Natural killer cell (primary cell): ENCODE results near the gene RBM19. TPM values are rescaled to one million over a fixed set of nuclear protein-coding genes. Genes with fewer than 3 reads are reported as not detected.

Experiments
- ATAC-seq, 3 donors: fragments of 150-1000 bp in 2 of 3; fragments of 200-7000 bp in 1 of 3; cut with Tn5 transposase; 1 replicate in 1 of 3; 2 replicates in 2 of 3; pipeline ENCODE4 v1.10.0; 2021; ENCODE audit warnings: mild to moderate bottlenecking in 2 of 3, moderate library complexity in 2 of 3
- DNase-seq, 2 donors: peaks; one replicate each; pipeline versions ENCODE4 v3.0.0 to v3.0.0-alpha.2; 2013 to 2021; ENCODE audit warnings: mixed read lengths in 1 of 2
- H3K27ac ChIP-seq: one replicate; pipeline ENCODE4 v1.5.1; 2013; ENCODE audit warnings: mild to moderate bottlenecking, low read length
- H3K27me3 ChIP-seq: one replicate; pipeline ENCODE4 v1.6.1; 2013; ENCODE audit warnings: low read length; ENCODE audit not compliant: control insufficient read depth, insufficient read depth
- H3K36me3 ChIP-seq: one replicate; pipeline ENCODE4 v1.6.1; 2013; ENCODE audit warnings: low read length; ENCODE audit not compliant: control insufficient read depth, insufficient read depth
- H3K4me1 ChIP-seq: one replicate; pipeline ENCODE4 v1.6.1; 2013; ENCODE audit warnings: low read length; ENCODE audit not compliant: control insufficient read depth, insufficient read depth
- H3K4me3 ChIP-seq: one replicate; pipeline ENCODE4 v1.5.1; 2013; ENCODE audit warnings: low read length
- H3K9me3 ChIP-seq: one replicate; pipeline ENCODE4 v1.6.1; 2013; ENCODE audit warnings: low read length; ENCODE audit not compliant: control insufficient read depth, insufficient read depth
- H3K27ac Mint-ChIP-seq, 2 donors: one replicate each; pipeline ENCODE4 v1.8.0; 2022; ENCODE audit warnings: mild to moderate bottlenecking in 2 of 2, mixed read lengths in 2 of 2, moderate library complexity in 1 of 2
- H3K27me3 Mint-ChIP-seq, 2 donors: one replicate each; pipeline ENCODE4 v1.8.0; 2022; ENCODE audit warnings: low read depth in 2 of 2, mixed read lengths in 2 of 2
- H3K36me3 Mint-ChIP-seq: one replicate; pipeline ENCODE4 v1.8.0; 2022; ENCODE audit warnings: mixed read lengths
- H3K4me1 Mint-ChIP-seq, 2 donors: one replicate each; pipeline ENCODE4 v1.8.0; 2022; ENCODE audit warnings: mixed read lengths in 2 of 2
- H3K4me3 Mint-ChIP-seq: one replicate; pipeline ENCODE4 v1.8.0; 2022; ENCODE audit warnings: mild to moderate bottlenecking, moderate library complexity, mixed read lengths
- H3K9me3 Mint-ChIP-seq, 2 donors: one replicate each; pipeline ENCODE4 v1.8.0; 2022; ENCODE audit warnings: mixed read lengths in 2 of 2
- CTCF ChIP-seq: fragments of 200-600 bp; IDR thresholded peaks from one replicate; pipeline ENCODE4 v1.8.0; 2022; ENCODE audit warnings: antibody characterized with exemption
- WGBS: methylation state at CpG from one replicate; pipeline ENCODE4 v1.1.7; 2013; ENCODE audit warnings: missing lambda C conversion rate; ENCODE audit not compliant: insufficient coverage; 5-methylcytosine and 5-hydroxymethylcytosine counted together
- intact Hi-C: fragments of 100-400 bp; cut with micrococcal nuclease; formaldehyde crosslinking; loops from one replicate; pipeline ENCODE4 v1.14.2; 2022
- total RNA-seq, 4 donors: library from RNA; stranded (reverse); fragments of 120-200 nt in 1 of 4; gene quantifications; one replicate each; pipeline versions ENCODE4 v1.2.3 to v1.2.4, GENCODE V29; 2013 to 2022

Gene RBM19
- total RNA-seq, 3 donors from 2014 or later (not counting 1 experiment from before 2014, with no cell fraction given) = 49.9 to 70.6 (median 60.9) TPM

GRCh38 chr12:113805673-113806072 lies 160.5 kb downstream of the RBM19 start:
- ATAC-seq = no peak
- no peaks in the 10 kb centered on the region for H3K27me3 Mint-ChIP-seq

DNA sequence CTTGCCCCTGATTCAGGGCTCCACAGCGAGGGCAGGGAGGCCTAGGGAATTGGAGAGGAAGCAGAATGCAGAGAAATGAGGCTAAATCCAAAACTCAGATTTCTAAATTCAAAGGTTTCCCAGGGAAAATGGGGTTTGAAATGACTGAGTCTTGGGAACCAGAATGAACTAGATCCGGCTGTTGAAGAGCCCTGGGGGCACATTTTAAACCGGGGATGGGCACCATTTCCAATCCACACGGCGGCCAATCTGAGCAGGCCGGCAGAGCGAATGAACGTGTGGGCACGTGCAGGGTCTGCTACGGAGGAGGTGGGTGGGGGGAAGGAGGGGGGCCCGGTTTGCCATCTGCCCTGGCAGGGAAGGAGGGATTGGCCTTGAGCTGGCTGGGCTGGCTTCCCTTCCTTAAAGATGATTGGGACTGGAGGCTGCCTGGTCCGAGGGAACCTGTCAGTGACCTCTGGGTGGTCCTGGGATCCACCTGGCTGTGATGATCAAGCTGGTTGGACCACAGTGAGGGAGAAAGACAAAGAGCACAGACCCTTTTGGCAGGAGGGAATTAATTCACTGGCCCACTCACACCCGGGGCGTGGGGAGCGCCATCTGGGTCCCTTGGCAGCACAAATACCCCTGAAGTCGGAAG lies 161.0 kb downstream of the RBM19 start:
- no peak overlapping the region for H3K4me3 ChIP-seq
- 86% methylated on average over 16 of the region's 16 CpGs for WGBS
- no peaks in the 10 kb centered on the region for H3K27me3 Mint-ChIP-seq
- intact Hi-C loops = no loop called here
- no peaks in the 10 kb centered on the region for H3K36me3 ChIP-seq
- H3K27me3 ChIP-seq = no peaks in the 10 kb centered on the region
- no peak for DNase-seq
- H3K27ac Mint-ChIP-seq = no peak overlapping the region
- H3K36me3 Mint-ChIP-seq = peaks cover 8% of the 10 kb centered on the region
- no peak for TF ChIP-seq CTCF
- no peak overlapping the region for H3K27ac ChIP-seq
- no peaks in the 10 kb centered on the region for H3K4me1 Mint-ChIP-seq
- no peak overlapping the region for H3K4me3 Mint-ChIP-seq
- no peaks in the 10 kb centered on the region for H3K4me1 ChIP-seq
- no peaks in the 10 kb centered on the region for H3K9me3 ChIP-seq
- no peak for ATAC-seq
- H3K9me3 Mint-ChIP-seq = peaks cover 0 to 2% of the 10 kb centered on the region in 2 donors

More at GRCh38 chr12:113805673-113806072, 160.5 kb downstream of the RBM19 start:
- H3K36me3 Mint-ChIP-seq = peaks cover 8% of the 10 kb centered on the region
- H3K27me3 ChIP-seq = no peaks in the 10 kb centered on the region
- no peaks in the 10 kb centered on the region for H3K36me3 ChIP-seq
- H3K4me3 Mint-ChIP-seq = no peak overlapping the region
- no peak overlapping the region for H3K27ac ChIP-seq
- H3K4me1 Mint-ChIP-seq = no peaks in the 10 kb centered on the region
- 94% methylated on average over 5 of the region's 5 CpGs for WGBS
- no peak for DNase-seq
- peaks cover 0 to 2% of the 10 kb centered on the region in 2 donors for H3K9me3 Mint-ChIP-seq
- no peak for TF ChIP-seq CTCF
- intact Hi-C loops = no loop called here
- no peaks in the 10 kb centered on the region for H3K9me3 ChIP-seq
- no peaks in the 10 kb centered on the region for H3K4me1 ChIP-seq
- H3K4me3 ChIP-seq = no peak overlapping the region
- H3K27ac Mint-ChIP-seq = no peak overlapping the region

GRCh38 chr12:113803759-113804140 lies 162.4 kb downstream of the RBM19 start:
- 82% methylated on average over 2 of the region's 3 CpGs for WGBS
- intact Hi-C loops = no loop called here
- Histone ChIP-seq H3K27ac (no peak overlapping the region), H3K36me3 (no peaks in the 10 kb centered on the region), H3K4me3 (no peak overlapping the region), H3K27me3 (no peaks in the 10 kb centered on the region), H3K9me3 (no peaks in the 10 kb centered on the region), H3K4me1 (no peaks in the 10 kb centered on the region)
- TF ChIP-seq CTCF = no peak
- ATAC-seq (no peak), DNase-seq (no peak)
- Mint-ChIP-seq H3K27ac (no peak overlapping the region), H3K4me1 (no peaks in the 10 kb centered on the region), H3K4me3 (no peak overlapping the region), H3K9me3 (peaks cover 0 to 2% of the 10 kb centered on the region in 2 donors), H3K27me3 (no peaks in the 10 kb centered on the region), H3K36me3 (peaks cover 8% of the 10 kb centered on the region)
